ENCODE measurements around the gene ARHGAP15.
A peak's percentile ranks its signal among the peaks of the same experiment; 100 is the strongest.

ARHGAP15 gene

GRCh38 chr2:143732871-143733270 is 603.7 kb downstream of the ARHGAP15 start:
- Histone ChIP-seq H3K79me1 (ENCODE audit: low read length) (no peaks in the 10 kb centered on the region), H2AFZ (ENCODE audit: insufficient read depth, low read length, poor library complexity) (no peak overlapping the region), H3K9me3 (ENCODE audit: insufficient read depth, low read depth, low read length) (no peaks in the 10 kb centered on the region), H4K8ac (ENCODE audit: low read depth, low read length) (no peak overlapping the region), H3K4ac (ENCODE audit: low read depth, low read length) (no peak overlapping the region), H3K14ac (ENCODE audit: low read length) (no peak overlapping the region), H3K9ac (ENCODE audit: low read length) (no peak overlapping the region), H3K36me3 (ENCODE audit: control insufficient read depth in 1 of 2, insufficient read depth in 2 of 2, low read length in 2 of 2) (no peaks in the 10 kb centered on the region), H3K27me3 (ENCODE audit: insufficient read depth, low read length) (no peaks in the 10 kb centered on the region), H2BK5ac (ENCODE audit: low read depth, low read length, poor library complexity) (no peak overlapping the region), H2BK120ac (ENCODE audit: insufficient read depth, low read length, poor library complexity) (no peak overlapping the region), H3K27ac (ENCODE audit: low read depth, low read length) (no peak overlapping the region), H4K12ac (ENCODE audit: low read depth, low read length) (no peak overlapping the region), H3K79me2 (ENCODE audit: control insufficient read depth, insufficient read depth, low read length, poor library complexity) (no peaks in the 10 kb centered on the region), H3K4me2 (ENCODE audit: low read length) (no peak overlapping the region), H2BK12ac (ENCODE audit: low read length) (no peak overlapping the region), H3K23ac (ENCODE audit: low read length) (no peak overlapping the region), H4K91ac (ENCODE audit: low read depth, low read length) (no peak overlapping the region), H3K4me3 (ENCODE audit: low read depth, low read length) (no peak overlapping the region), H3K18ac (ENCODE audit: low read length) (no peak overlapping the region), H3K4me1 (ENCODE audit: control insufficient read depth in 1 of 2, insufficient read depth in 2 of 2, low read length in 2 of 2) (no peaks in the 10 kb centered on the region), H2AK5ac (ENCODE audit: low read length) (no peak overlapping the region)
- WGBS (ENCODE audit: extremely low coverage, insufficient coverage, insufficient read length) = no CpG with 5 or more reads among the region's 2 CpGs
- DNase-seq = no peak

GRCh38 chr2:143734507-143734906 is 605.3 kb downstream of the ARHGAP15 start:
- H3K14ac ChIP-seq (ENCODE audit: low read length) = no peak overlapping the region
- no peak for DNase-seq
- H4K12ac ChIP-seq (ENCODE audit: low read depth, low read length) = no peak overlapping the region
- no peaks in the 10 kb centered on the region for H3K79me2 ChIP-seq (ENCODE audit: control insufficient read depth, insufficient read depth, low read length, poor library complexity)
- H2BK5ac ChIP-seq (ENCODE audit: low read depth, low read length, poor library complexity) = no peak overlapping the region
- no peak overlapping the region for H3K18ac ChIP-seq (ENCODE audit: low read length)
- H3K27ac ChIP-seq (ENCODE audit: low read depth, low read length) = no peak overlapping the region
- no peak overlapping the region for H2BK12ac ChIP-seq (ENCODE audit: low read length)
- H4K8ac ChIP-seq (ENCODE audit: low read depth, low read length) = no peak overlapping the region
- no peak overlapping the region for H3K23ac ChIP-seq (ENCODE audit: low read length)
- H3K9me3 ChIP-seq (ENCODE audit: insufficient read depth, low read depth, low read length) = no peaks in the 10 kb centered on the region
- H3K9ac ChIP-seq (ENCODE audit: low read length) = no peak overlapping the region
- H3K4me1 ChIP-seq (ENCODE audit: control insufficient read depth in 1 of 2, insufficient read depth in 2 of 2, low read length in 2 of 2) = no peaks in the 10 kb centered on the region
- no peak overlapping the region for H4K91ac ChIP-seq (ENCODE audit: low read depth, low read length)
- no peaks in the 10 kb centered on the region for H3K27me3 ChIP-seq (ENCODE audit: insufficient read depth, low read length)
- no CpG with 5 or more reads among the region's 2 CpGs for whole genome bisulfite sequencing (ENCODE audit: extremely low coverage, insufficient coverage, insufficient read length)
- no peak overlapping the region for H3K4me2 ChIP-seq (ENCODE audit: low read length)
- no peak overlapping the region for H2BK120ac ChIP-seq (ENCODE audit: insufficient read depth, low read length, poor library complexity)
- H3K4ac ChIP-seq (ENCODE audit: low read depth, low read length) = no peak overlapping the region
- no peak overlapping the region for H2AFZ ChIP-seq (ENCODE audit: insufficient read depth, low read length, poor library complexity)
- no peaks in the 10 kb centered on the region for H3K79me1 ChIP-seq (ENCODE audit: low read length)
- no peak overlapping the region for H2AK5ac ChIP-seq (ENCODE audit: low read length)
- H3K36me3 ChIP-seq (ENCODE audit: control insufficient read depth in 1 of 2, insufficient read depth in 2 of 2, low read length in 2 of 2) = no peaks in the 10 kb centered on the region
- no peak overlapping the region for H3K4me3 ChIP-seq (ENCODE audit: low read depth, low read length)

DNA sequence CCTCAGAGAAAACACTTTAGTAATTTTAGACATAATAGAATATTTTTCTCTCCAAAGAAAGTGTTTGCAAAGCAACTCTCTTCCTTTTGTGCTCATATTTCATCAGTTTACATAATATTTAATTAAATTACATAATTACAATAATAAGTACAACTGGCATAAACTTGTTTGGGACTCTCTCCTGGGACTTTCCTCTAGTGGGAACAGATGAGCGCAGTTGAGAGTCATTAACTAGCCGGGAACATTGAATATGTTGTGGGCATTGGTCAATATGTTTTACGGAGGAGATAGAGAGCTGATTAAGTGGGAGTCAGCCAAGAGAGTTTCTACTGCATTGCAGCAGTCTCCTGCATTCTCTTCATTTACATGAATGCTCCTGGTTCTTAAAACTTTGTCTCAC is 607.7 kb downstream of the ARHGAP15 start:
- Histone ChIP-seq H3K9me3 (ENCODE audit: insufficient read depth, low read depth, low read length) (no peaks in the 10 kb centered on the region), H3K79me1 (ENCODE audit: low read length) (no peaks in the 10 kb centered on the region), H3K9ac (ENCODE audit: low read length) (no peak overlapping the region), H3K4ac (ENCODE audit: low read depth, low read length) (no peak overlapping the region), H2AFZ (ENCODE audit: insufficient read depth, low read length, poor library complexity) (no peak overlapping the region), H3K14ac (ENCODE audit: low read length) (no peak overlapping the region), H3K23ac (ENCODE audit: low read length) (no peak overlapping the region), H2BK12ac (ENCODE audit: low read length) (no peak overlapping the region), H4K12ac (ENCODE audit: low read depth, low read length) (no peak overlapping the region), H4K8ac (ENCODE audit: low read depth, low read length) (no peak overlapping the region), H3K18ac (ENCODE audit: low read length) (no peak overlapping the region), H2AK5ac (ENCODE audit: low read length) (no peak overlapping the region), H3K4me2 (ENCODE audit: low read length) (no peak overlapping the region), H3K79me2 (ENCODE audit: control insufficient read depth, insufficient read depth, low read length, poor library complexity) (no peaks in the 10 kb centered on the region), H3K4me3 (ENCODE audit: low read depth, low read length) (no peak overlapping the region), H4K91ac (ENCODE audit: low read depth, low read length) (no peak overlapping the region), H2BK5ac (ENCODE audit: low read depth, low read length, poor library complexity) (no peak overlapping the region), H3K36me3 (ENCODE audit: control insufficient read depth in 1 of 2, insufficient read depth in 2 of 2, low read length in 2 of 2) (no peaks in the 10 kb centered on the region), H3K27me3 (ENCODE audit: insufficient read depth, low read length) (no peaks in the 10 kb centered on the region), H2BK120ac (ENCODE audit: insufficient read depth, low read length, poor library complexity) (no peak overlapping the region), H3K27ac (ENCODE audit: low read depth, low read length) (no peak overlapping the region), H3K4me1 (ENCODE audit: control insufficient read depth in 1 of 2, insufficient read depth in 2 of 2, low read length in 2 of 2) (no peaks in the 10 kb centered on the region)
- WGBS (ENCODE audit: extremely low coverage, insufficient coverage, insufficient read length) = no CpG with 5 or more reads among the region's 3 CpGs
- no peak for DNase-seq

- H4K91ac ChIP-seq (ENCODE audit: low read depth, low read length) = no peak overlapping the region
- no peaks in the 10 kb centered on the region for H3K9me3 ChIP-seq (ENCODE audit: insufficient read depth, low read depth, low read length)
- H3K23ac ChIP-seq (ENCODE audit: low read length) = no peak overlapping the region
Measured at GRCh38 chr2:143740431-143740830, 611.2 kb downstream of the ARHGAP15 start.

More at GRCh38 chr2:143740431-143740830, 611.2 kb downstream of the ARHGAP15 start:
- H2BK5ac ChIP-seq (ENCODE audit: low read depth, low read length, poor library complexity) = no peak overlapping the region
- H3K27me3 ChIP-seq (ENCODE audit: insufficient read depth, low read length) = no peaks in the 10 kb centered on the region
- no peaks in the 10 kb centered on the region for H3K79me1 ChIP-seq (ENCODE audit: low read length)
- H3K4me2 ChIP-seq (ENCODE audit: low read length) = no peak overlapping the region
- H2BK120ac ChIP-seq (ENCODE audit: insufficient read depth, low read length, poor library complexity) = no peak overlapping the region
- peak in 1 of 2 donors; percentile 19 for DNase-seq
- no peak overlapping the region for H3K4me3 ChIP-seq (ENCODE audit: low read depth, low read length)
- H3K27ac ChIP-seq (ENCODE audit: low read depth, low read length) = no peak overlapping the region
- no peak overlapping the region for H2AFZ ChIP-seq (ENCODE audit: insufficient read depth, low read length, poor library complexity)
- no CpG with 5 or more reads among the region's 5 CpGs for WGBS (ENCODE audit: extremely low coverage, insufficient coverage, insufficient read length)
- H4K8ac ChIP-seq (ENCODE audit: low read depth, low read length) = no peak overlapping the region
- no peaks in the 10 kb centered on the region for H3K79me2 ChIP-seq (ENCODE audit: control insufficient read depth, insufficient read depth, low read length, poor library complexity)
- H2AK5ac ChIP-seq (ENCODE audit: low read length) = no peak overlapping the region
- no peak overlapping the region for H3K4ac ChIP-seq (ENCODE audit: low read depth, low read length)
- peaks cover 2 to 4% of the 10 kb centered on the region in 2 experiments for H3K4me1 ChIP-seq (ENCODE audit: control insufficient read depth in 1 of 2, insufficient read depth in 2 of 2, low read length in 2 of 2)
- H3K36me3 ChIP-seq (ENCODE audit: control insufficient read depth in 1 of 2, insufficient read depth in 2 of 2, low read length in 2 of 2) = no peaks in the 10 kb centered on the region
- H4K12ac ChIP-seq (ENCODE audit: low read depth, low read length) = no peak overlapping the region
- H2BK12ac ChIP-seq (ENCODE audit: low read length) = no peak overlapping the region
- no peak overlapping the region for H3K9ac ChIP-seq (ENCODE audit: low read length)
- no peak overlapping the region for H3K18ac ChIP-seq (ENCODE audit: low read length)
- no peak overlapping the region for H3K14ac ChIP-seq (ENCODE audit: low read length)

Data from trophoblast cell (in vitro differentiated cells and primary cell).